ENCODE measurements around the gene USH2A. TPM values are rescaled to one million over a fixed set of nuclear protein-coding genes. Genes with fewer than 3 reads are reported as not detected.

Gene USH2A
- total RNA-seq, 1 experiment from 2014 or later: not detected

GRCh38 chr1:216464489-216464888, 41.2 kb upstream of the USH2A start:
- no peak overlapping the region for H3K9ac ChIP-seq (ENCODE audit: low read length)
- H3K79me2 ChIP-seq (ENCODE audit: insufficient read depth, low read length): no peaks in the 10 kb centered on the region
- BruUV-seq (replicated peaks): no TSS peak
- no peak overlapping the region for H3K27ac ChIP-seq (ENCODE audit: low read depth, low read length)
- ChIA-PET POLR2A (no interaction called here), CTCF (no interaction called here), RAD21 (ENCODE audit: low non-redundant PET in 1 of 2, low total read pairs in 2 of 2, uncharacterized antibody in 2 of 2, unreplicated experiment in 2 of 2) (no interaction called here)
- H3K4me2 ChIP-seq (ENCODE audit: low read length): no peak overlapping the region
- no peaks in the 10 kb centered on the region for H3K27me3 ChIP-seq (ENCODE audit: insufficient read depth, low read length)
- no peak overlapping the region for H3K4me3 ChIP-seq (replicated peaks in 1 of 2; ENCODE audit: low read depth in 1 of 2, low read length in 2 of 2)
- intact Hi-C loops (cut with micrococcal nuclease): no loop called here
- H2AFZ ChIP-seq (ENCODE audit: low read depth, low read length, poor library complexity, severe bottlenecking): no peak overlapping the region
- no peaks in the 10 kb centered on the region for H3K9me2 ChIP-seq (ENCODE audit: insufficient read depth)
- ATAC-seq (no peak), DNase-seq (ENCODE audit: low read depth, low spot score) (no peak)
- H3K36me3 ChIP-seq (ENCODE audit: control insufficient read depth in 1 of 2, insufficient read depth in 2 of 2, low read length in 2 of 2): no peaks in the 10 kb centered on the region
- H4K20me1 ChIP-seq (ENCODE audit: insufficient read depth): no peaks in the 10 kb centered on the region
- no peaks in the 10 kb centered on the region for H3K9me3 ChIP-seq (ENCODE audit: control insufficient read depth in 1 of 2, insufficient read depth in 1 of 2, low read depth in 1 of 2, low read length in 2 of 2)
- TF ChIP-seq POLR2A (IDR thresholded peaks at IDR 0.05; ENCODE audit: borderline replicate concordance, extremely low read depth, insufficient read depth, insufficient read length) (no peak), ATF3 (IDR thresholded peaks at IDR 0.05) (no peak), ELF1 (IDR thresholded peaks at IDR 0.05; ENCODE audit: borderline replicate concordance, low read depth) (no peak), CBX3 (IDR thresholded peaks at IDR 0.05; ENCODE audit: low read depth) (no peak), CEBPB (IDR thresholded peaks at IDR 0.05; ENCODE audit: low read depth) (no peak), CTCF (IDR thresholded peaks at IDR 0.05 in 2 of 3, conservative IDR thresholded peaks at IDR 0.05 in 1 of 3; ENCODE audit: borderline replicate concordance in 1 of 3, insufficient read depth in 1 of 3, low read depth in 2 of 3, low read length in 2 of 3) (no peak), EGR1 (IDR thresholded peaks at IDR 0.05; ENCODE audit: low read depth) (no peak), SP1 (IDR thresholded peaks at IDR 0.05; ENCODE audit: low read depth) (no peak), TCF7L2 (IDR thresholded peaks at IDR 0.05; ENCODE audit: borderline replicate concordance, extremely low read depth, insufficient read depth, insufficient read length) (no peak), POLR2AphosphoS5 (IDR thresholded peaks at IDR 0.05; ENCODE audit: low read depth, low read length) (no peak), YY1 (IDR thresholded peaks at IDR 0.05; ENCODE audit: extremely low read depth, insufficient replicate concordance, low read depth, low read length) (no peak), RAD21 (IDR thresholded peaks at IDR 0.05; ENCODE audit: low read depth) (no peak), SIN3A (IDR thresholded peaks at IDR 0.05; ENCODE audit: low read depth) (no peak)
- H3K4me1 ChIP-seq (ENCODE audit: control insufficient read depth in 1 of 2, insufficient read depth in 2 of 2, low read length in 2 of 2): no peaks in the 10 kb centered on the region

Data from HCT116 (cell line).